ENCODE measurements around the gene RIN1.

Gene RIN1

GRCh38 chr11:66297610-66298009, 38.6 kb downstream of the RIN1 start:
- DNase-seq (ENCODE audit: low read depth) = no peak
- no peak overlapping the region for H3K4me3 ChIP-seq (ENCODE audit: low read depth, low read length)
- no peak for TF ChIP-seq CTCF (IDR thresholded peaks at IDR 0.05; ENCODE audit: control insufficient read depth, extremely low read depth, insufficient read depth)

DNA sequence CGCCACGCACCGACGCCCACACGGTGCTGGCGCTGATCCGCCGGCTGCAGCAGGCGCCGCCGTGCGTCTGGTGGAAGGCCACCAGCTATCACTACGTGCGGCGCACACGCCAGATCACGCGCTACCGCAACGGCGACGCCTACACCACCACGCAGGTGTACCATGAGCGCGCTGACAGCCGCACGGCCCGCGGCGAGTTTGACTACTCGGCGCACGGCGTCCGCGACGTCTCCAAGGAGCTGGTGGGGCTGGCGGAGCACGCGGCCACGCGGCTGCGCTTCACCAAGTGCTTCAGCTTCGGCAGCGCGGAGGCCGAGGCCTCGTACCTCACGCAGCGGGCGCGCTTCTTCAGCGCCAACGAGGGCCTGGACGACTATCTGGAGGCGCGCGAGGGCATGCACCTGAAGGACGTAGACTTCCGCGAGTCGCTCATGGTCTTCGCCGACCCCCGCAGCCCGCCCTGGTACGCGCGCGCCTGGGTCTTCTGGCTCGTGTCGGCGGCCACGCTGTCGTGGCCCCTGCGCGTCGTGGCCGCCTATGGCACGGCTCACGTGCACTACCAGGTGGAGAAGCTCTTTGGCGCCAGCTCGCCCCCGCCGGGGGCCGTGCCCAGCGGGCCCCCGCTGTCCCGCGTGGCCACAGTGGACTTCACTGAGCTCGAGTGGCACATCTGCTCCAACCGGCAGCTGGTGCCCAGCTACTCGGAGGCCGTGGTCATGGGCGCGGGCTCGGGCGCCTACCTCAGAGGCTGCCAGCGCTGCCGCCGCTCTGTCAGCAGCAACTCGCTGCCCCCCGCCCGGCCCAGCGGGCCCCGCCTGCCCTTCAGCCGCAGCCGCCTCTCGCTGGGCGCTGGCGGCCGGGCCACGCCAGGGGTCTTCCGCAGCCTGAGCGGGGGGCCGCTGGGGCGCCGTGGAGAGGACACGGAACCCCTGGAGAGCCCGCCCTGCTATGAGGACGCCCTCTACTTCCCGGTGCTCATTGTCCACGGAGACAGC, 41.3 kb downstream of the RIN1 start:
- DNase-seq (ENCODE audit: low read depth) = no peak
- no peak overlapping the region for H3K4me3 ChIP-seq (ENCODE audit: low read depth, low read length)
- no peak for TF ChIP-seq CTCF (IDR thresholded peaks at IDR 0.05; ENCODE audit: control insufficient read depth, extremely low read depth, insufficient read depth)

DNA sequence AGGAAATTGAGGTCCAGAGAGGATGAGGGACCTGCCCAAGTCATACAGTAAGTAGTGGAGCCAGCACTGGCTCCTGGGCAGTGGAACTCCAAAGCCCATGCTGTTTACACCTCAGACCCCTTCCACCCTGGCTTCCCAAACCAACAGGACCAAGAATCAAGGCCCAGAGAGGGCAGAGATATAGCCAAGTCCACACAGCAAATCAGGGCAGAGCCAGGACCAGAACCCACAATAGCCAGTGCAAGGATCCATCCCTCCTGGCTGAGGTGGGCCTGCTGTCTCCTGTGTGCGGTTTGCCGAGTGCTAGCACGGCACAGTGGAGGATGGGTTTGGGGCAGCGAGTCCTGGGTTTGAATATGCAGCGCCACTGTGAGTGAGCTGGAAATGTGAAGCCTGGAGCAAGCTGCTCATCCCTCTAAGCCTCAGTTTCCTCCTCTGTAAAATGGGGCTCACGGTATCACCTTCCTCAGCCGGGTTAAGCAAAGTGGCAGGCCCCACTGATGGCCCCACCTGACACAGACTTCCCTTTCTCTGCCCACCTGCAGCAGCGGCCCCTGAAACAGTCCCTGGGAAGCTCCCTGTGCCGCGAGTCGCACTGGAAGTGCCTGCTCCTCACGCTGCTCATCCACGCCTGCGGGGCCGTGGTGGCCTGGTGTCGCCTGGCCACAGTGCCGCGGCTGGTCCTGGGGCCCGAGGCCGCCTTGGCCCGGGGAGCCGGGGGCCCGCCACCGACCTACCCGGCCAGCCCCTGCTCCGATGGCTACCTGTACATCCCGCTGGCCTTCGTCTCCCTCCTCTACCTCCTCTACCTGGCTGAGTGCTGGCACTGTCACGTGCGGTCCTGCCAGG, 42.2 kb downstream of the RIN1 start:
- TF ChIP-seq CTCF (IDR thresholded peaks at IDR 0.05; ENCODE audit: control insufficient read depth, extremely low read depth, insufficient read depth) = no peak
- no peak overlapping the region for H3K4me3 ChIP-seq (ENCODE audit: low read depth, low read length)
- no peak for DNase-seq (ENCODE audit: low read depth)

DNA sequence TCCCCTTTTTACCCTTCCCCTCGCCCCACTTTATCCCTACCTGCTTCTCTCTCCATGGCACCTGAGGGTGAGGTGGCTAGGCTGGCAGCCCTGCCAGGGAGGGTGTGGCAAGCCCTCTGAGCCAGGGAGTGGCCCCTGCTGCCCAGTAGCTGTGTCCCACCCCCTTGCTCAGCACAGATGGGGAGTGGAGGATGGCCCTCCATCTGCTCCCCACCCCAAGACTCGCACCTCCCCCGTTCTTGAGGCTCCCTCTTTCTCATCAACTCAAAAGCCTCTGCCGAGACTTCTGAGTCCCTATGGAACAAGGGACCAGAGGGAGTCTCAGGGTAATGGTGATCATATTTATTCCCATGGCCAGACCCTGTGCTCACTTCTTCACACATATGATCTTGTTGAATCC, 42.9 kb downstream of the RIN1 start:
- no peak for TF ChIP-seq CTCF (IDR thresholded peaks at IDR 0.05; ENCODE audit: control insufficient read depth, extremely low read depth, insufficient read depth)
- H3K4me3 ChIP-seq (ENCODE audit: low read depth, low read length) = no peak overlapping the region
- DNase-seq (ENCODE audit: low read depth) = no peak

- no peak overlapping the region for H3K4me3 ChIP-seq (ENCODE audit: low read depth, low read length)
- no peak for TF ChIP-seq CTCF (IDR thresholded peaks at IDR 0.05; ENCODE audit: control insufficient read depth, extremely low read depth, insufficient read depth)
- no peak for DNase-seq (ENCODE audit: low read depth)
These were observed 43.5 kb downstream of the RIN1 start for GRCh38 chr11:66292543-66293332.

Measured in LNCaP clone FGC (cell line).